C1 segment of cervical spinal cord (tissue), 14 donors: Measurements from ENCODE around the gene NTSR1.

Source experiments
- DNase-seq, 14 donors: peaks; one replicate each; lab custom pipeline; 2025; lab: John Stamatoyannopoulos, UW

Gene NTSR1

GRCh38 chr20:62693524-62693922, 15.1 kb upstream of the NTSR1 start:
- DNase-seq, result no peak

- DNase-seq, result no peak
These were observed 14.5 kb upstream of the NTSR1 start for GRCh38 chr20:62694106-62694505.

DNA sequence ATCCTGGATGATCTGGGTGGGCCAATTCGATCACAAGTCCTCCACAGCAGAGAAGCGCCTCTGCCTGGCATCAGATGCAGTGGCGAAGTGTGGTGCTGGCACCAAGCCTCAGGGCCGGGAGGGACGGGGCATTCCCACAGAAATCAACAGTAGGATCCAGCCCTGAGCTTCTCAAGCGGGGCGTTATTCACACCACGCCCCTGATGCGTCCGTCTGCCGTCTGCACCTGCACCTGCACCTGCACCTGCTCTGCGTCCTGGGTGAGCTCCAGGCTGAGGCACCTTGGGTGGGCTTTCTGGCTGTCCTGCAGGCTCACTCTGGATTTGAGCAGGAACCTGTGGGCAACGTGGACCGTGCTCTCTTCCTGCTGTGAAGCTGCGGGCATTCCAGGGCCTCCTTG, 13.8 kb upstream of the NTSR1 start:
- DNase-seq, result no peak

GRCh38 chr20:62695448-62696414, 12.9 kb upstream of the NTSR1 start:
- DNase-seq, result no peak

GRCh38 chr20:62696434-62696957, 12.1 kb upstream of the NTSR1 start:
- no peak for DNase-seq

- DNase-seq, result no peak
These were observed 11.6 kb upstream of the NTSR1 start for GRCh38 chr20:62696989-62697388.

- peak in 12 of 14 donors; percentile 8 to 67 (median 51) for DNase-seq
These were observed 11.1 kb upstream of the NTSR1 start for GRCh38 chr20:62697468-62697912.

GRCh38 chr20:62698231-62698630, 10.4 kb upstream of the NTSR1 start:
- DNase-seq, result no peak

DNA sequence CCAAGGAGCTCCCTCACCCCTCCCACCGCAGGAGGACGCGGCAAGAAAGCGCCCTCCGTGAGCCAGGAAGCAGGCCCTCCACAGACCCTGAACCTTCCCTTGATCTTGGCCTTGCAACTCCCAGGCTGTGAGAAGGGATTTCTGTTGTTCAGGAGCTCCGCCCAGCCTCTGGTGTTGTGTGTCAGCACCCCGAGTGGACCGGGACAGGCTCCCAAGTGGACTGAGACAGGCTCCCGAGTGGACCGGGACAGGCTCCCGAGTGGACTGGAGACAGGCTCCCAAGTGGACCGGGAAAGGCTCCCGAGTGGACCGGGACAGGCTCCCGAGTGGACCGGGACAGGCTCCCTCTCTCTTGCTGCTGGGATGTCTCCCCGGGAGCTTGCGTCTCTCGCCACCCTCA, 9.3 kb upstream of the NTSR1 start:
- no peak for DNase-seq

GRCh38 chr20:62699741-62700140, 8.9 kb upstream of the NTSR1 start:
- no peak for DNase-seq

- DNase-seq, result no peak
These were observed 8.2 kb upstream of the NTSR1 start for GRCh38 chr20:62700261-62700930.

DNA sequence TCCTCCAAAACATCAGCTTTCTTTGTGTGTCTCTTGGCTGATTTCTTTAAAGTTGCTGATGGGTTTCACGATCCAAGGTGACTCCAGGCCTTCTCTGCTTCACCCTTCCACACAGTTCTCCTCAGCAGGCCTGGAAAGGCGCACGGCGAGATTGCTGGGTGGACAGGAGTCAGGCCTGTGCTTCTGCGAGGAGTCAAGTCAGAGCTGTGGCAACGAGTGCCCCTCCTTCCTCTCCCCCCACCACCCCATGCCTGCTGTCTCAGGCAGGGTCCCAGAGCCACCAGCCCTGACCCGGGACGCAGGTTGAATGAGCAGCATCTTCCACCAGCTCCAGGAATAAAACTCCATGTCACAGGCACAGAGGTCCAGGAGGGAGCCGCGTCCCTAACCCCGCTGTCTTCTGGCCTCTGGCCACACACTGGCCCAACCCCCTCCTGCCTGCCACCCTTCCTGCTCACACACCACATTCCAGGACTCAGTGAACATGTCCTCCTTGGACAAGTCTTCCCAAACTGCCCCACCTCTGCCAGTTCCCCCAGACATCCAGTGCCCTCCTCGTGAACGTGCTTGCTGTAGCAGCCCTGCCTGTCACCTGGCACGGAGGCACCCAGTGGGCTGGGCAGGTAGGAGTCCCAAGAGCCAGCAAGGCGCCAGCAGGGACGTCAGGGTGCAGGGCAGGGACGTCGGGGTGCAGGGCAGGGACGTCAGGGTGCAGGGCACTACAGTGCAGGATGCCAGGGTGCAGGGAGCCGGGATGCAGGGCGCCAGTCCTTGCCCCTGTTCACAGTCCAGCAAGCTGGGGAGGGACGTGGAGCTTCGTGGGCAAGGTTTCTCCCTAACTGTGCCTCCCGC, 7.2 kb upstream of the NTSR1 start:
- DNase-seq, result no peak

DNA sequence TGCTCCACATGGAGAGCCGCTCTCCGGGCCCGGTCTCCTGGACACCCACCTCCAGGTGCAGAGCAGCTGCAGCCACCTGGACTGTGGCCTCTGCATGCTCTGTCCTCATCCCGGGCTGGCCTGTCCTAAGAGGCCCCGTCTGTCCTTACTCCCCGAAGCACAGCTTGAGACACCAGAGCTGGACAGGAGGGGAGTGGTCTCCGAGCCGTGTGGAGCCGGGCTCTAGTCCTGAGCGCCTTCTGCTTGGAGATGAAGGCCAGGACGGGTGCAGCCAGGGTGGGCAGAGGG, 6.7 kb upstream of the NTSR1 start:
- DNase-seq, result no peak

DNA sequence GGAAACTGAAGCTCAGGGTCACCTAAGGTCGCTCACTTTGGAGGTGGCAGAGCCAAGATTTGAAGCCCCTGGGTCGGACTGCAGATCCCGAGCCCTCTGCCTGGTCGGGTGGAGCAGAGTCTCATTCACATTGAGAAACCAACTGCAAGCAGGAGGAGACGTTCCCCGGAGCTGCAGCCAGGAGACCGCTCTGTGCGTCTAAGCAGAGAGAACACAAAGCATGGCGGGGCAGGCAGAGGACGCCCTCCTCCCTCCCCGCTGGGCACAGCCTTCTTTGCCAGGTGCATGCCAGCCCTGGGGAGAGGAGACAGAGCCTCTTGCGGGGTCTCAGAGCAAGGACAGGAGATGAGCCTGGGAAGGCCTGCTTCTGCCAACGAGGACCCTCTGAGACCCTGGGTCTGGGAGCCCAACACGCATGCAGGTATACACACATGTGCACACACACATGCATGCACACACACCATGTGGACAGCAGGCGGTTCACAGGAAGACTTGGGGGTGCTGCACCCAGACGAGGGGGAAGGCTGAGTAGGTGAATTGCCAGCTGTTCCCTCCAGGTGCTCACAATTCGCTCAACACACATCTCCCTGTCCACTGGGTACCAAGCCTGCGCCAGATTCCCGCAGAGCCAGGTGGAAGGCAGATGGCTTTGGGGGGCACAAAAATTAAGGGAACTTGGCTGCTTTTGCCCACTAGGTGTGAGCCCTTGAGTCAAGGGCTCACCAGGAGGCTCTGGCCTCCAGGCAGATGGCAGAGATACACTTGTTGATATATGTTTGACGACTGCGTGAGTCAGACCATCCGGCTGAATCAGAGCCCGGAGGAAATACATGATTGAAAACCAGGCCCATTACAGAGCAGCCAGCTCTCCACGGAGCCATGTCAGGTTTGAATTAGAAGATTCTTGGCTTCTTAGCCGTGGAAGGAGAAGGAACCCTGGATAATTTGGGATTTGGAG, 5.5 kb upstream of the NTSR1 start:
- DNase-seq, result no peak

DNA sequence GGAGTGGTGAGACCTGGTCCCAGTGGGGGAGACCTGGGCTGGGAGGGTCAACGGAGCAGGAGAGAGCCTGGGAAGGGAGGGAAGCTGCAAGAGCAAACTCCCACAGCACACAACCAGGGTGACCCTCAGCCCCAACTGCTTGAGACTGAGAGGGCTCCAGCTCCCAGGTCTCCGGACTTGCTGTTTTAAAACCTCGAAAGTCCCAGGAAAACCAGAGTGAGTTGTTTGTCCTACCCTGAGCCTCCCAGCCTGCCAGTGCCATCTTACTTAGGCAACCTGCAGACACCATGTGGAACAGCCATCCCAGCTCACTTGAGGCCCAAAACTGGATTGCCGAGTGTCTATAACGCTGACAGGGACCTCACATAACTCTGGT, 4.8 kb upstream of the NTSR1 start:
- DNase-seq, result no peak

GRCh38 chr20:62704341-62704948, 4.2 kb upstream of the NTSR1 start:
- DNase-seq, result peak in 2 of 14 donors; percentile 9 to 15

DNA sequence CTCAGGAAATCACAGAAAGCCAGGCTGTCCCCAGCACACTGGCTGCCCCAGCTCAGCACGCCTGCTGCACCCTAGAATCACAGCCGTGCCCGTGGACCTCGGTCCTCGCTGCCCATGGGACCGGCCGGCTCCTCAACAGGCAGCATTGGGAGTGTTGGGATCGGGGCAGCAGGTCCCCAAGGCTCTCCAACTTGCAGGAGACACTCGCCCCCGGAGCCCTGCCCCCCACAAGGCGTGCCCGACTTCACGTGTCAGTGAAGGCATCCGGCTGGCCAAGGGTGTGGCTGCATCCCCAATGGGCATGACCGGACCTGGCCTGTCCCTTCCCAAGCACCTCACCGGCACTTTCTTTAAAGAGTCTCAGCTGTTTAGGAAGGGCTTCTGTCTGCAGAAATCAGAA, 3.0 kb upstream of the NTSR1 start:
- DNase-seq, result no peak

- DNase-seq, result no peak
These were observed 2.3 kb upstream of the NTSR1 start for GRCh38 chr20:62706344-62706743.

DNA sequence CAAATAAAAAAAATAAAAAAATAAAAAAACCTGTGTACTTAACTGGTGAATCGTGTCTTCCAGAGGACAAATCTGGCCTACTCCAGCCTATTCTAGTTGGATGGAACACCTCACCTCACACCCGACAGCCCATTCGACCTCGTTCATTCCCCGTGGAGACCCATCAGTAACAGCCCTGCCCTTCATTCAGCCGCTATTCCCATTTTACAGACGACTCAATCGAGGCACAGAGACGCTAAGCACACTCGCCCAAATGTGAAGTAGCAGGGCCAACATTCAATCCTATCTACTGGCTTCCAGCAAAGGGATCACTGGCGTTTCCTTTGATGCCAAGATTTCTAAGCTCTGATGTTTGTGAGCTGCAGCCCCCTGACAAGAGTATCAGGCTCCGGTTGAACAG, 1.8 kb upstream of the NTSR1 start:
- DNase-seq, result no peak

- DNase-seq, result no peak
These were observed 1.2 kb upstream of the NTSR1 start for GRCh38 chr20:62707276-62707920.
